Naive thymus-derived CD4-positive, alpha-beta T cell (primary cell): ENCODE measurements around the gene PKP2. TPM values are rescaled to one million over a fixed set of nuclear protein-coding genes. Genes with fewer than 3 reads are reported as not detected.

Source experiments
- ATAC-seq: fragments of 150-1000 bp; cut with Tn5 transposase; 2 replicates; pipeline ENCODE4 v1.10.0; 2021; ENCODE audit warnings: mild to moderate bottlenecking, moderate library complexity
- CTCF ChIA-PET: fragments of 350-600 bp; sonication (Branson Sonifier 250); formaldehyde crosslinking; loops from one replicate; lab custom pipeline; 2021; ENCODE audit warnings: antibody characterized with exemption; lab: Charles Lee
- POLR2A ChIA-PET: fragments of 350-600 bp; sonication (Branson Sonifier 250); formaldehyde crosslinking; loops from one replicate; lab custom pipeline; 2021; ENCODE audit warnings: antibody characterized with exemption, inconsistent platforms; lab: Charles Lee
- DNase-seq, 9 donors: peaks; one replicate each; pipeline versions ENCODE4 v3.0.0 to v3.0.0-alpha.2; 2020 to 2022; ENCODE audit warnings: mixed read lengths in 1 of 9
- H3K27ac ChIP-seq: one replicate; pipeline ENCODE4 v1.7.0; 2013; ENCODE audit warnings: mild to moderate bottlenecking, low read depth, low read length, moderate library complexity
- H3K27me3 ChIP-seq, 2 donors: one replicate each; pipeline ENCODE4 v1.7.0; 2013; ENCODE audit warnings: low read length in 2 of 2, mild to moderate bottlenecking in 2 of 2, moderate library complexity in 2 of 2; ENCODE audit not compliant: control insufficient read depth in 2 of 2, insufficient read depth in 2 of 2
- H3K36me3 ChIP-seq, 3 experiments: 1 replicate in 2 of 3; 2 replicates in 1 of 3; pipeline ENCODE4 v1.7.0; 2013; ENCODE audit warnings: low read length in 3 of 3, mild to moderate bottlenecking in 3 of 3, moderate library complexity in 1 of 3; ENCODE audit not compliant: insufficient read depth in 3 of 3, control insufficient read depth in 2 of 3
- H3K4me1 ChIP-seq, 2 donors: one replicate each; pipeline ENCODE4 v1.7.0; 2013; ENCODE audit warnings: low read length in 2 of 2, mild to moderate bottlenecking in 2 of 2, moderate library complexity in 1 of 2; ENCODE audit not compliant: control insufficient read depth in 2 of 2, insufficient read depth in 2 of 2
- H3K4me3 ChIP-seq: 2 replicates; pipeline ENCODE4 v1.7.0; 2013; ENCODE audit warnings: mild to moderate bottlenecking, low read length
- H3K9me3 ChIP-seq, 3 experiments: 1 replicate in 2 of 3; 2 replicates in 1 of 3; pipeline ENCODE4 v1.7.0; 2013; ENCODE audit warnings: low read length in 3 of 3; ENCODE audit not compliant: control insufficient read depth in 2 of 3
- H3K27ac Mint-ChIP-seq, 9 donors: one replicate each; pipeline ENCODE4 v1.8.0; 2020 to 2022; ENCODE audit warnings: mixed read lengths in 9 of 9, mild to moderate bottlenecking in 8 of 9, moderate library complexity in 5 of 9, inconsistent platforms in 2 of 9
- H3K27me3 Mint-ChIP-seq, 5 donors: one replicate each; pipeline ENCODE4 v1.8.0; 2021 to 2022; ENCODE audit warnings: mixed read lengths in 5 of 5, mild to moderate bottlenecking in 1 of 5
- H3K36me3 Mint-ChIP-seq, 5 donors: one replicate each; pipeline ENCODE4 v1.8.0; 2020 to 2022; ENCODE audit warnings: mixed read lengths in 5 of 5, mild to moderate bottlenecking in 3 of 5, inconsistent platforms in 1 of 5
- H3K4me1 Mint-ChIP-seq, 7 donors: one replicate each; pipeline ENCODE4 v1.8.0; 2020 to 2022; ENCODE audit warnings: mixed read lengths in 7 of 7, mild to moderate bottlenecking in 3 of 7, inconsistent platforms in 1 of 7
- H3K4me3 Mint-ChIP-seq, 10 donors: one replicate each; pipeline ENCODE4 v1.8.0; 2020 to 2022; ENCODE audit warnings: mild to moderate bottlenecking in 10 of 10, mixed read lengths in 10 of 10, moderate library complexity in 6 of 10, inconsistent platforms in 2 of 10
- H3K9me3 Mint-ChIP-seq, 11 donors: one replicate each; pipeline ENCODE4 v1.8.0; 2020 to 2022; ENCODE audit warnings: mixed read lengths in 11 of 11, mild to moderate bottlenecking in 4 of 11, inconsistent platforms in 1 of 11, moderate library complexity in 1 of 11
- intact Hi-C, 2 donors: fragments of 100-400 bp; cut with micrococcal nuclease; formaldehyde crosslinking; loops; one replicate each; pipeline ENCODE4 v1.15.1; 2023
- polyA plus RNA-seq, 2 donors: library from polyadenylated mRNA; unstranded; fragments of 300-500 nt; fragmentation: Illumina TruSeq; gene quantifications; one replicate each; pipeline ENCODE4 v1.2.3, GENCODE V29; 2021
- total RNA-seq, 6 experiments: library from RNA in 5 of 6; stranded (reverse) in 5 of 6; gene quantifications; 1 replicate in 5 of 6; 2 replicates in 1 of 6; pipeline ENCODE4 v1.2.3 and lab custom pipeline; 2021 to 2026

The PKP2 gene
- total and polyA plus RNA-seq, 7 experiments from 2014 or later, result 0.16 to 2.0 (median 0.94) TPM; not detected in 1

- CTCF ChIA-PET, result no interaction called here
These were observed 24.8 kb upstream of the PKP2 start for GRCh38 chr12:32921397-32921796.

DNA sequence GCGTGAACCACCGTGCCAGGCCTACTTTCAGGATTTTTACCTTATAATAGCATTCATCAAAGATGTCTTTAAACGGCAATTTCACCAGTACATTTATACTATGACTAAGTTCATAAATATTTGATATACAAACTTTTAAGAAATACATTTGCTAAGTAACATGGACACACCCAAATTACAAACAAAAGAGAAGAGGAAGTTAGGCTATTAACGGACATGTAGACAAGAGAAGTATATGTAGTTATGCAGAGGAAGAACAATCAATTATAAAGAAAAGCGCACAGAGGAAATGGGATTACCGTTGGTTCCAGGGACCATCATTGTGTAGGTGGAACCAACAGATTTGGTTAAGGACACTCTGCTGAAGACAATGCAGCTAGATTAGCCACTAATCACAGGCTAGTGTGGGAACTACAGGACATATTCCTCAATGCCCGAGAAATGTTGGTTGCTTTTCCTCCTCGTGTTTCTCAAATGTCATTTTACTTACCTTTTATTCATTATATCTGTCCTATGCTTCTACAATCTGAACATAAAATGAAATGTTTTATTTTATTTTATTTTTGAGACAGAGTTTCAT lies 24.0 kb upstream of the PKP2 start:
- H3K4me3 Mint-ChIP-seq, result no peak overlapping the region
- no peaks in the 10 kb centered on the region for H3K27me3 ChIP-seq
- H3K9me3 Mint-ChIP-seq, result no peaks in the 10 kb centered on the region
- H3K27ac ChIP-seq, result no peak overlapping the region
- peaks cover 2 to 14% (median 7%) of the 10 kb centered on the region in 5 donors for H3K27me3 Mint-ChIP-seq
- no peaks in the 10 kb centered on the region for H3K36me3 ChIP-seq
- no peaks in the 10 kb centered on the region for H3K4me1 Mint-ChIP-seq
- ChIA-PET CTCF (no interaction called here), POLR2A (no interaction called here)
- DNase-seq (no peak), ATAC-seq (no peak)
- no peak overlapping the region for H3K4me3 ChIP-seq
- H3K27ac Mint-ChIP-seq, result no peak overlapping the region
- H3K36me3 Mint-ChIP-seq, result no peaks in the 10 kb centered on the region
- no peaks in the 10 kb centered on the region for H3K4me1 ChIP-seq
- no peaks in the 10 kb centered on the region for H3K9me3 ChIP-seq
- intact Hi-C loops, result no loop called here

More at GRCh38 chr12:32921397-32921796, 24.8 kb upstream of the PKP2 start:
- H3K27ac ChIP-seq, result no peak overlapping the region
- intact Hi-C loops, result no loop called here
- POLR2A ChIA-PET, result no interaction called here
- no peaks in the 10 kb centered on the region for H3K36me3 ChIP-seq
- H3K4me3 Mint-ChIP-seq, result no peak overlapping the region
- ATAC-seq (no peak), DNase-seq (no peak)
- H3K27me3 ChIP-seq, result no peaks in the 10 kb centered on the region
- no peak overlapping the region for H3K4me3 ChIP-seq
- H3K36me3 Mint-ChIP-seq, result no peaks in the 10 kb centered on the region
- peaks cover 2 to 14% (median 7%) of the 10 kb centered on the region in 5 donors for H3K27me3 Mint-ChIP-seq
- H3K4me1 Mint-ChIP-seq, result no peaks in the 10 kb centered on the region
- no peaks in the 10 kb centered on the region for H3K4me1 ChIP-seq
- no peak overlapping the region for H3K27ac Mint-ChIP-seq
- H3K9me3 ChIP-seq, result no peaks in the 10 kb centered on the region
- no peaks in the 10 kb centered on the region for H3K9me3 Mint-ChIP-seq

DNA sequence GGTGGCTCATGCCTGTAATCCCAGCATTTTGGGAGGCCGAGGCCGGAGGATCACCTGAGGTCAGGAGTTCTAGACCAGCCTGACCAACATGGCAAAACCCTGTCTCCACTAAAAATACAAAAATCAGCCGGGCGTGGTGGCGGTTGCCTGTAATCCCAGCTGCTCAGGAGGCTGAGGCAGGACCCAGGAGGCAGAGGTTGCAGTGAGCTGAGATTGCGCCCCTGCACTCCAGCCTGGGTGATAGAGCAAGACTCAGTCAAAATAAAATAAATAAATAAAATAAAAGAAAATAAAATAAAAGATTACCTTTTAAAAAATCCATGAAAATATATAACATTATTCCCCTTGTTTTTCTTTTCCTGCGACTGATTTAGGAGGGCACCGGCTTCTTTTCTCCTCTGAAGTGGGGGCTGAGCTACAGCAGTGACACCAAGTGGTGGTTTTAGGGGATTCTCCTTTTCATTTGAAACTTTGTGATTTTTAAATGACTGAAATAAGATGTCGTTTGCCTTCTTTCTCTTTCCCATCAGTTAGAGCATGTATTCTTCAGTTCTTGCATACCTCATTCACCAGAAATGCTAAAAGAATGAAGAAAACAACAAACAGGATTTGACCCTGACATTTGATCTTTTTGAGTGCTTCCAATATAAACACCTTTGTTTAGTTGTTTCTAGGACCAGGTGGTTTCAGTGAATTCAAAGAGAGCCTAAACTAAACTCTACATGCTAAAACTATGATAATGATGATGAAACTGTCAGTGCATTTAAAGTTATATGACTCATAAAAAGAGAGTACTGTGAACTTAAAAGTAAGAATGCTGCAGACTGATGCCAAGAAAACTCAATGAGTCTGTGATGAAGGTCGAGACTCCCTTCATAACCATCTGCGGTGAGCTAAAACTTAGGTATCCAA lies 22.6 kb upstream of the PKP2 start:
- Mint-ChIP-seq H3K4me3 (no peak overlapping the region), H3K27me3 (peaks cover 2 to 11% (median 10%) of the 10 kb centered on the region in 5 donors), H3K4me1 (no peaks in the 10 kb centered on the region), H3K9me3 (no peaks in the 10 kb centered on the region), H3K27ac (no peak overlapping the region), H3K36me3 (no peaks in the 10 kb centered on the region)
- no peak overlapping the region for H3K27ac ChIP-seq
- H3K27me3 ChIP-seq, result no peaks in the 10 kb centered on the region
- ChIA-PET POLR2A (no interaction called here), CTCF (interaction anchor here (0.7 kb wide), 1 partner anchor 163 kb away, joined by 3 read pairs; the partner anchor contains the start of gene YARS2)
- H3K36me3 ChIP-seq, result no peaks in the 10 kb centered on the region
- no peak for ATAC-seq
- no peak for DNase-seq
- intact Hi-C loops, result loop anchor here (1.0 kb wide), 2 partner anchors 163 to 164 kb away; partner anchors contain the start of gene YARS2 (in 1 of the 2)
- H3K4me1 ChIP-seq, result no peaks in the 10 kb centered on the region
- H3K9me3 ChIP-seq, result no peaks in the 10 kb centered on the region
- H3K4me3 ChIP-seq, result no peak overlapping the region

GRCh38 chr12:32917094-32917611 lies 20.6 kb upstream of the PKP2 start:
- ATAC-seq (no peak), DNase-seq (no peak)
- POLR2A ChIA-PET, result no interaction called here
- CTCF ChIA-PET, result no interaction called here
- Histone ChIP-seq H3K4me3 (no peak overlapping the region), H3K36me3 (no peaks in the 10 kb centered on the region), H3K27me3 (no peaks in the 10 kb centered on the region), H3K27ac (no peak overlapping the region), H3K9me3 (no peaks in the 10 kb centered on the region), H3K4me1 (no peaks in the 10 kb centered on the region)
- H3K4me3 Mint-ChIP-seq, result no peak overlapping the region
- no peaks in the 10 kb centered on the region for H3K4me1 Mint-ChIP-seq
- H3K9me3 Mint-ChIP-seq, result peaks cover 0 to 5% (median 0%) of the 10 kb centered on the region in 11 donors
- H3K27ac Mint-ChIP-seq, result no peak overlapping the region
- intact Hi-C loops, result no loop called here
- no peaks in the 10 kb centered on the region for H3K36me3 Mint-ChIP-seq
- peaks cover 0 to 10% (median 5%) of the 10 kb centered on the region in 5 donors for H3K27me3 Mint-ChIP-seq

GRCh38 chr12:32907898-32908476 lies 11.4 kb upstream of the PKP2 start:
- Histone ChIP-seq H3K36me3 (no peaks in the 10 kb centered on the region), H3K4me3 (no peak overlapping the region), H3K27ac (no peak overlapping the region), H3K27me3 (no peaks in the 10 kb centered on the region), H3K9me3 (no peaks in the 10 kb centered on the region), H3K4me1 (no peaks in the 10 kb centered on the region)
- Mint-ChIP-seq H3K4me1 (no peaks in the 10 kb centered on the region), H3K27me3 (peaks cover 4 to 21% (median 12%) of the 10 kb centered on the region in 5 donors), H3K27ac (no peak overlapping the region), H3K36me3 (no peaks in the 10 kb centered on the region), H3K4me3 (no peak overlapping the region), H3K9me3 (peaks cover 0 to 4% (median 0%) of the 10 kb centered on the region in 11 donors)
- POLR2A ChIA-PET, result no interaction called here
- intact Hi-C loops, result no loop called here
- ATAC-seq (no peak), DNase-seq (no peak)
- CTCF ChIA-PET, result no interaction called here

GRCh38 chr12:32907166-32907565 lies 10.6 kb upstream of the PKP2 start:
- no peak overlapping the region for H3K4me3 Mint-ChIP-seq
- no peak for ATAC-seq
- no peak overlapping the region for H3K27ac Mint-ChIP-seq
- H3K27me3 Mint-ChIP-seq, result peaks cover 4 to 24% (median 12%) of the 10 kb centered on the region in 5 donors
- H3K36me3 Mint-ChIP-seq, result no peaks in the 10 kb centered on the region
- Histone ChIP-seq H3K27ac (no peak overlapping the region), H3K4me3 (no peak overlapping the region), H3K4me1 (no peaks in the 10 kb centered on the region), H3K27me3 (no peaks in the 10 kb centered on the region), H3K36me3 (no peaks in the 10 kb centered on the region), H3K9me3 (no peaks in the 10 kb centered on the region)
- no peaks in the 10 kb centered on the region for H3K4me1 Mint-ChIP-seq
- peaks cover 0 to 4% (median 0%) of the 10 kb centered on the region in 11 donors for H3K9me3 Mint-ChIP-seq
- ChIA-PET CTCF (no interaction called here), POLR2A (no interaction called here)
- DNase-seq, result no peak
- intact Hi-C loops, result no loop called here
